Mucosa of stomach (tissue), 1 donor: ENCODE results near the gene MAPK7.

Source experiments
- H3K27me3 ChIP-seq: one replicate; pipeline ENCODE4 v1.7.0; 2013; ENCODE audit warnings: mild to moderate bottlenecking, low read length; ENCODE audit not compliant: control insufficient read depth, insufficient read depth
- H3K36me3 ChIP-seq: one replicate; pipeline ENCODE4 v1.7.0; 2013; ENCODE audit warnings: low read length; ENCODE audit not compliant: control insufficient read depth, insufficient read depth
- H3K4me1 ChIP-seq: one replicate; pipeline ENCODE4 v1.7.0; 2013; ENCODE audit warnings: mild to moderate bottlenecking, low read length; ENCODE audit not compliant: control insufficient read depth, insufficient read depth
- H3K4me3 ChIP-seq: one replicate; pipeline ENCODE4 v1.7.0; 2013; ENCODE audit warnings: low read length
- H3K9ac ChIP-seq: one replicate; pipeline ENCODE4 v1.7.0; 2013; ENCODE audit warnings: mild to moderate bottlenecking, low read length, moderate library complexity
- H3K9me3 ChIP-seq: one replicate; pipeline ENCODE4 v1.7.0; 2013; ENCODE audit warnings: mild to moderate bottlenecking, low read length, moderate library complexity; ENCODE audit not compliant: control insufficient read depth
- donor health status: Pancreatic carcinoma.

The MAPK7 gene

GRCh38 chr17:19431691-19432090 is 53.4 kb downstream of the MAPK7 start:
- H3K9ac ChIP-seq, result no peak overlapping the region
- H3K4me3 ChIP-seq, result no peak overlapping the region
- H3K36me3 ChIP-seq, result no peaks in the 10 kb centered on the region
- H3K9me3 ChIP-seq, result no peaks in the 10 kb centered on the region
- no peaks in the 10 kb centered on the region for H3K27me3 ChIP-seq
- no peaks in the 10 kb centered on the region for H3K4me1 ChIP-seq
